Parathyroid adenoma (tissue), 2 donors: ENCODE results near the gene IL1RN.

Source experiments
- H2AFZ ChIP-seq: fragments of 300-600 bp; sonication (generic); one replicate; pipeline ENCODE4 v1.7.0; 2017; ENCODE audit warnings: antibody characterized with exemption, mild to moderate bottlenecking
- H3K27ac ChIP-seq: fragments of 300-600 bp; sonication (generic); one replicate; pipeline ENCODE4 v1.7.0; 2017
- H3K27me3 ChIP-seq: fragments of 300-600 bp; sonication (generic); one replicate; pipeline ENCODE4 v1.7.0; 2017; ENCODE audit warnings: low read length; ENCODE audit not compliant: control insufficient read depth, insufficient read depth
- H3K36me3 ChIP-seq: fragments of 300-600 bp; sonication (generic); one replicate; pipeline ENCODE4 v1.7.0; 2017; ENCODE audit warnings: low read length; ENCODE audit not compliant: control insufficient read depth, insufficient read depth
- H3K4me1 ChIP-seq: fragments of 300-600 bp; sonication (generic); one replicate; pipeline ENCODE4 v1.7.0; 2017; ENCODE audit warnings: control low read depth
- H3K4me2 ChIP-seq: fragments of 300-600 bp; sonication (generic); one replicate; pipeline ENCODE4 v1.7.0; 2017; ENCODE audit warnings: low read length
- H3K4me3 ChIP-seq: fragments of 300-600 bp; sonication (generic); one replicate; pipeline ENCODE4 v1.7.0; 2017; ENCODE audit warnings: low read depth, low read length
- H3K79me2 ChIP-seq: fragments of 300-600 bp; sonication (generic); one replicate; pipeline ENCODE4 v1.7.0; 2017; ENCODE audit warnings: control low read depth
- H3K9ac ChIP-seq: fragments of 300-600 bp; sonication (generic); one replicate; pipeline ENCODE4 v1.7.0; 2017; ENCODE audit warnings: mild to moderate bottlenecking
- H3K9me3 ChIP-seq: fragments of 300-600 bp; sonication (generic); one replicate; pipeline ENCODE4 v1.7.0; 2017; ENCODE audit warnings: low read length; ENCODE audit not compliant: control insufficient read depth
- TF ChIP-seq, protein P1 (sequence below): fragments of 300-600 bp; sonication (generic); IDR thresholded peaks from one replicate; pipeline ENCODE4 v1.7.0; 2017; ENCODE audit warnings: antibody characterized with exemption, mild to moderate bottlenecking
- donor health status: primary hyperparathyroidism.

Gene IL1RN

DNA sequence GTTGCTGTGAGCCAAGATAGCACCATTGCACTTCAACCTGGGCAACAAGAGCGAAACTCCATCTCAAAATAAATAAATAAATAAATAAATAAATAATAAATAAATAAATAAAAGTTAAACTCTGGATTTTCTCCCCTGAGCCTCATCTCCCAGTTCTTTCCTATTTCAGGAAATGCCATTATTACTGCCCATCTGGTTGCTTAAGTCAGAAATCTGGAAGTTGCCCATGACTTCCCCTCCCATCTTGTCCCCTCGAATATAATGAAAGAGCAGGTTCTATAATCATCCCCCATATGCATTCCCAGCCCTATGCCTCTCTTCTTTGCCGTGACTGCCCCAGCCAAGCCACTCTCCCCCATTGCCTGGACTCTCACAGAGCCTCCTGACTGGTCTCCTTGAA is 42.2 kb downstream of the IL1RN start:
- H3K9ac ChIP-seq: no peak overlapping the region
- no peaks in the 10 kb centered on the region for H3K79me2 ChIP-seq
- H3K4me3 ChIP-seq: no peak overlapping the region
- TF ChIP-seq, protein P1, sequence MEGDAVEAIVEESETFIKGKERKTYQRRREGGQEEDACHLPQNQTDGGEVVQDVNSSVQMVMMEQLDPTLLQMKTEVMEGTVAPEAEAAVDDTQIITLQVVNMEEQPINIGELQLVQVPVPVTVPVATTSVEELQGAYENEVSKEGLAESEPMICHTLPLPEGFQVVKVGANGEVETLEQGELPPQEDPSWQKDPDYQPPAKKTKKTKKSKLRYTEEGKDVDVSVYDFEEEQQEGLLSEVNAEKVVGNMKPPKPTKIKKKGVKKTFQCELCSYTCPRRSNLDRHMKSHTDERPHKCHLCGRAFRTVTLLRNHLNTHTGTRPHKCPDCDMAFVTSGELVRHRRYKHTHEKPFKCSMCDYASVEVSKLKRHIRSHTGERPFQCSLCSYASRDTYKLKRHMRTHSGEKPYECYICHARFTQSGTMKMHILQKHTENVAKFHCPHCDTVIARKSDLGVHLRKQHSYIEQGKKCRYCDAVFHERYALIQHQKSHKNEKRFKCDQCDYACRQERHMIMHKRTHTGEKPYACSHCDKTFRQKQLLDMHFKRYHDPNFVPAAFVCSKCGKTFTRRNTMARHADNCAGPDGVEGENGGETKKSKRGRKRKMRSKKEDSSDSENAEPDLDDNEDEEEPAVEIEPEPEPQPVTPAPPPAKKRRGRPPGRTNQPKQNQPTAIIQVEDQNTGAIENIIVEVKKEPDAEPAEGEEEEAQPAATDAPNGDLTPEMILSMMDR: no peak
- H3K27me3 ChIP-seq: no peaks in the 10 kb centered on the region
- no peaks in the 10 kb centered on the region for H3K9me3 ChIP-seq
- H3K27ac ChIP-seq: no peak overlapping the region
- H3K36me3 ChIP-seq: no peaks in the 10 kb centered on the region
- no peak overlapping the region for H2AFZ ChIP-seq
- H3K4me1 ChIP-seq: peaks cover 9% of the 10 kb centered on the region
- H3K4me2 ChIP-seq: no peak overlapping the region

DNA sequence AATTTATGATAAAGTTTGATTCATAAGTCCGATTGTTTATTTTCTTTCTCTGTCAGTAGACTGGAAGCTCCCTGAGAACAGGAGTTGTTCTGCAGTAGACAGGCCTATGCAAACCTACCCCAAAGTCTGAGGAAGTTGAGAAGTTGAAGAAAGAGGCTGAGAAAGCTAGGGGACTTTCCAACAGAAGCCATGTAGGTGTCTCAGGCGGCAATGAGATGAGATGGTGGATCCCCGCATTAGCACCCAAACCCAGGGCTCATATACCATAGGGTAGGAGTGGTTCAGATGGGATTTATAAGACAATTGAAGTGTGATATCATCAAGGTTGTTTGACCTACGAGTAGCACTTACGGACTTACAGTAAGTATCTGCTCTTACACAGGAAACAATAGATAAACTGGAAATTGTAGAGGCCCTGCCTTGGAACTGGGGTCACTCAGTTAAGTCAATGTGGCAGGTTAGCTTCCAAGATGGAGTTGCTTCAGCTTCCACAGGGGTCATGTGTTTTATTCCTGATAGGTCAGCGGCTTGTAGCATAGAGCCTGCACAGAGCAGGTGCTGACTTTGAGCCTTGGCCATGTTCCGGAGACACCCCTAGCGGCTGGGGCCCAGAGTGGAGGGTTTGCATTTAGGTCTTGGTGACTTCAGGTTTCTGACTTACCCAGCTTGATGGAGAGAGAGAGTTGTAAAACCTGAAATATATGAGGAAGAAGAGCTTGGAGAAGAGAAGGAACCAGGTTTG is 44.1 kb downstream of the IL1RN start:
- Histone ChIP-seq H3K9ac (no peak overlapping the region), H3K9me3 (no peaks in the 10 kb centered on the region), H3K27me3 (no peaks in the 10 kb centered on the region), H3K4me2 (no peak overlapping the region), H3K36me3 (no peaks in the 10 kb centered on the region), H3K27ac (no peak overlapping the region), H3K4me1 (peaks cover 23% of the 10 kb centered on the region), H2AFZ (no peak overlapping the region), H3K4me3 (no peak overlapping the region), H3K79me2 (no peaks in the 10 kb centered on the region)
- TF ChIP-seq, protein P1: no peak

DNA sequence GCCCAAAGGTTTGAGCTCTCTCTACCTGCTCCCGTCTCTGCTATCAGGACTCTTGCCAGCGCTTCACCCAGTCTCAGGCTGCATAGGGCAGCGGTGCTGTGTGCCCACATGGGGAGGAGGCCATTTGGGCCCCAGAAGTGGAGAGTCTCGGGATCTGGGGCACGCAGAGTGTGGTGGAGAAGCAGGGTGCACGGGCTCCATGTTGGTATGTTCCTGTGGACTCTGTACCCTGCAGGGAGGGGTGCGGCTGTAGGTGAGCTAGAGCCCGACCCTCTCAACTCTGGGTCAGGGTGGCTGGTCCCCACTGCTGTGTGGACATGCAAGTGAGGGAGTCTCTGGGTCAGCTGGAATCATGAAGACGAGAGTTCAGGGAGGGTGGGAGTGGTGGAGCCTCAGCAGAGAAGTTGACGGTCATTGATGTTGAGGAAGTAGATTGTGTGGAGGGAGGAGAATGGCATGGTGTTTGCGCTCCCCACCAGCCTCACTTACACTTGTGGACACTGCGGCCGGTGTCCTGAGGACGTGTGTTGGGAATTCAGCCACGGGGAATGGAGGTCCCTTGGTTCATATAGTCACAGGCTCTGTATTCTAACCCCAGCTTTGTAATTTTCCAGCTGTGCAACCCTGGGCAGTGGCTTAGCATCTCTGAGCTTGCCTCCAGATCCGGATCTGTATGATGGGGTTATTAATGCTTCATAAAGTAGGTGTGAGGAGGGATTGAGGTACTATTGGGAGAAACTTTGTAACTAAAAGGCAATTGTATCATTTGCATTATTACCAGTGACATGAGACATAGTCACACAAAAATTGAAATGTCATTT is 45.5 kb downstream of the IL1RN start:
- Histone ChIP-seq H3K9me3 (no peaks in the 10 kb centered on the region), H3K9ac (no peak overlapping the region), H3K4me1 (peaks cover 22% of the 10 kb centered on the region), H3K79me2 (no peaks in the 10 kb centered on the region), H3K27me3 (no peaks in the 10 kb centered on the region), H3K4me3 (no peak overlapping the region), H3K36me3 (no peaks in the 10 kb centered on the region), H3K4me2 (no peak overlapping the region), H2AFZ (no peak overlapping the region), H3K27ac (no peak overlapping the region)
- TF ChIP-seq, protein P1: no peak

DNA sequence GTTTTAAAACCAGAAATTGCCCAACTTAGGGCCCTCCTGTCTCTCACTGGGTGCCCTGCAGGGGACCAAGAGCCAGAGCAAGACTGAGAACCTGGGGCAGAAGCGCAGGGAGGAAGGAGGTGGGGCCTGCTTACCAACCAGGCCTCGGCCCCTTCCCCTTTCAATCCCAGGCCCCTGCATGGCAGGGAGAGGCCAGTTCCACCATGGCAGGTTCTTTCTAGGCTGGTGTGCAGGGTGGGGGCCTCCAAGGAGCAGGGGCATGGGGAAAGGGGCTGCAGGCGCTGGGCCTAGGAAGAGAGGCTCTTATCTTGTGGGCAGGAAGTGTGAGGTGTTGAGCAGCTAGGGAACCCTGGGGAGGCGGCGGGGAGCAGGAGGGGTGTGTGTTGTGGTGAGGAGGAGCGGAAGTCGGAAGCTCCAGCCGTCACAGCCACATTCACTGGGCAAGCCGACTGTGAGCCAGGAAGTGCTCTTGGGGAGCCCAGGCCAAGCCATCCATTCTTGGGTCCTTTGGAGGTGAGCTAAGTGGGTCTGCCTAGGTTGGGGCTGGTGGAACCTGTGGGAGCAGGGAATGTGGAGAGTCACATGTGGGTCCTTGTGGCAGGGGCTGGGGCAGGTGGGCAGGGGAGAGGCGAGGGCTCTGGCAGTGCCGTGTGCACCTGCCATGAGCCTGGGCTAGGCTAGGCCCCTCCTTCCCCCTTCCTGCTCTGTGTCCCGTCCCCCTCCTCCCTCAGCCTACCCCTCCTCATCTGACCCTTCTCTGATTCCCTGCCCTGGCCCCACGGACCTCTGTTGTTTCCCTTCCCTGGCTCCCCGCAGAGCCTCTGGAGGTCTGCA is 46.4 kb downstream of the IL1RN start, which contains the start of gene PSD4:
Gene PSD4 (plus strand): TSS at position 430 of the 834 bp plus-strand sequence. CDS start 8,486 bp downstream, outside the sequence.
- Histone ChIP-seq H2AFZ (no peak within 1 kb of the TSS), H3K4me1 (peaks cover 22% of the 10 kb centered on the region), H3K27ac (no peak within 1 kb of the TSS), H3K9me3 (no peaks in the 10 kb centered on the region), H3K9ac (no peak within 1 kb of the TSS), H3K36me3 (no peaks in the 10 kb centered on the region), H3K79me2 (no peaks in the 10 kb centered on the region), H3K4me2 (no peak within 1 kb of the TSS), H3K27me3 (no peaks in the 10 kb centered on the region), H3K4me3 (peak within 1 kb of the TSS; percentile 7)
- TF ChIP-seq, protein P1: no peak
